ENCODE measurements around the gene ADAP1.
A peak's percentile ranks its signal among the peaks of the same experiment; 100 is the strongest.

Gene ADAP1

DNA sequence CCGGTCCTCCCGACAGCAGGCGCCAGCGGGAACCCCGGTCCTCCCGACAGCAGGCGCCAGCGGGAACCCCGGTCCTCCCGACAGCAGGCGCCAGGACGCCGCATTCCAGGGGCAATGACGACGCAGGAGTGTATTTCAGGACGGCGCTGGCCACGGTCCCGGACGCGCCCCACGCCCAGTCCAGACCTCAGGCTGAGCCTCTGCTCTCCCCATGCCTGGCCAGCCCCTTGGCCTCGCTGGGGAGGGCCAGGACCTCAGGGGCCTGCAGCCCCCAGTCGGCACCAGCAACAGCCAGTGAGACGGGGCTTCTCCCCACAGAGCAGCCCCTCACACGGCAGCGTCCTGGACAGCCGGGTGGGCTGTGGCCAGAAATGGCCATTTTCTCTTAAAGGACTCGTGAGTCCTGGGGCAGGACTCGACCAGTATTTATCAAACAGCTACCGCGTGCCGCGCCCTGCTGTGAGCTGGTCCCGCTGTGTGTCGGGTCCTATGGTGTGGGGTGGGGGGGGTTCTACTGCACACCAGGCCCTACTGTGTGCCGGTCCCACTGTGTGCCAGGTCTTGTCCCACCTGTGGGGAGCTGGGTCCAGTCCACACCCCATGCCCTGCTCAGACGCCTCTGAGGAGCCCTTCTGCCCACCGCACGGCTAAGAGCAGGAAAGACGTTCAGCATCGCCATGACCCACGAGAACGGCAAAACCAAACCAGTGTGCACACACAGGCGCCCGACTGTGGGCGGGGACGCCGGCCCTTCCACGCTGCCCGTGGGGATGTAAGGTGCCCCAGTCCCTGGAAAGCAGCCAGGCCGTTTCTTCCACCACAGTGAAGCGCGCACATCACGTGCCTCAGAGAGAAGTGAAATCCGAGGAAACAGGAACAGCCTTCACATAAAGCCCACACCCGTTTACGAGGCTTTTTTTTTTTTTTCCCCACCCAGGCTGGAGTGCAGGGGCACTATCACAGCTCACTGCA lies 44.8 kb downstream of the ADAP1 start:
- peak; percentile 51 for DNase-seq
- ATAC-seq = peak; percentile 17

DNA sequence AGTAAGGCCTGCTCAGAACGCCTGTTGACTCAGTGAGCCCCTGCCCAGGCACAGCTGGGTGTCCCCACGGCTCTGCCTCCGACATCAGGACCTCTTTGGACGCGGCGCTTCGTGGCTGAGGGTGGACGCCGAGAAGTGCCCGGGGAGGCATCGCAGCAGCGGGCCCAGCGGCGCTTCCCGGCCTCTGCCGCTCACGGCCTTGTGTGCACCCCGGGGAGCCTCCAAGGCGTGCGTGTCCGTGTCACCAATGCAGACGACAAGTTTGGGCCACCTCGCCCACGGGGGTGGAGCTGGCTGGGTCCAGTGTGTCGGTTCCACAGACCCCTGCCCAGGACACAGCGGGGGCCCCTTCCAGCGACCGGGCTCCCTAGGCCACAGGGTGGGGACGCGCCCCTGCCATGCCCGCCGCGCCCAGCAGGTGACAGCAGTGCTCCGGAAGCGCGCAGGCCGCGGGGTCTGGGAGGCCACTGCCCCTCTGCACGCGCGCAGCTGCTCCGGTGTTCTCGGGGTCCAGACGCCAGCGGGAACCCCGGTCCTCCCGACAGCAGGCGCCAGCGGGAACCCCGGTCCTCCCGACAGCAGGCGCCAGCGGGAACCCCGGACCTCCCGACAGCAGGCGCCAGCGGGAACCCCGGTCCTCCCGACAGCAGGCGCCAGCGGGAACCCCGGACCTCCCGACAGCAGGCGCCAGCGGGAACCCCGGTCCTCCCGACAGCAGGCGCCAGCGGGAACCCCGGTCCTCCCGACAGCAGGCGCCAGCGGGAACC lies 45.7 kb downstream of the ADAP1 start:
- ATAC-seq (peak; percentile 83), DNase-seq (peak; percentile 88)

DNA sequence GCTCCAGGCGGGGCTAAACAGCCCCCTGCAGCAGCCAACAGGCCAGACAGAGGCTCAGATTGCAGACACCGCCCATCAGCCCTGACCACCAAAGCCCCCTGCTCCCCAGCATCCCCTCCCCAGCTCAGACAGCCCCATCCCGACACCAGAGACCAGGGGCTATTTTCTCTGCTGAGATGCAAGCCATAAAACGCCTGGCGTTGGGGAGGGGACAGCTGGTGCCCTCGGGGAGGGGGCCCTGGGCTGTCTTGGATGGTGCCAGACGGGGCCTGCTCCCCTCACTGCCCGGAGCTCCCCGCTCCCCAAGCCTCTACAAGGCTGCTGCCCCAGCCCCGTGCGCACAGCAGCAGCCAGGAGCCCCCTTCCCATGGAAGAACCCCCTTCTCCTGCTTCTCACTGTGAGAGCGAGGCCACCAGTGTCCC lies 46.3 kb downstream of the ADAP1 start:
- ATAC-seq = no peak

DNA sequence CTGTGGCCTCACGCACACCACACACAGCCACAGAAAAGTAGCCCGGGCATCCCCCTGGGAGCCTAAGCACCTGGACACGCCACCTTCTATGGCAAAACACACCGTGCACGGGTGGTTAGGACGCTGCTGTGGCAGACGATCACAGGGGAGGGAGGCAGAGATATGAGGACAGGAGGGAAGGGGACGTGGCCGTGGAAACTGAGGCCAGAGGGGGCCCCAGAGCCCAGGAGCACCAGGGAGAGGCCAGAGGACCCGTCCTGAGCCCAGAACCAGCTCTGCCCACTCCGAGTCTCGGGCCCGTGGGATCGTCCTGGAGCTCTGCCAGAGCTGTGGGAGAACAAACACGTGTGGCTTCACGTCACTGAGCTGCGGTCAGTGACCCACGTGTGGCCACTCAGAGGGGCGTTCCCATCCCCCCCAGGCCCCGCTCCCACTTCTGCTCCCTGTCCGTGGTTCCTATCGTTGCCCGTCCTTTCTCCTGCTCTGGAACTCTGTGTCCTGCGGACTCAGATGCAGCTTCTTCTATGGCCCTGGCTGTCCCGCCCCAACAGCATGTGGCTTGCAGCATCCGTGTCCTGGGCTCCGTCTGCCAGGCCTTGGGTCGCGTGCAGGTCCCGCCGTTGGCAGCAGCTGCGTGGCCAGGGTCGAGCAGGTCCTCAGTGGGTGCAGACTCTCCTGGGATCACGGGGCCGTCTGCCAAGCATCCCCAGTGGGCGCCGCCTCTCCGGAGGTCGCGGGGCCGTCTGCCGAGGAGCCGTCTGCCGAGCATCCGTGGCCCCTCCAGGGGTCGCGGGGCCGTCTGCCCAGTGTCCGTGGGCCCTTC lies 47.1 kb downstream of the ADAP1 start:
- no peak for ATAC-seq
- no peak for DNase-seq

More for the DNA sequence above, 46.3 kb downstream of the ADAP1 start:
- no peak for DNase-seq

DNA sequence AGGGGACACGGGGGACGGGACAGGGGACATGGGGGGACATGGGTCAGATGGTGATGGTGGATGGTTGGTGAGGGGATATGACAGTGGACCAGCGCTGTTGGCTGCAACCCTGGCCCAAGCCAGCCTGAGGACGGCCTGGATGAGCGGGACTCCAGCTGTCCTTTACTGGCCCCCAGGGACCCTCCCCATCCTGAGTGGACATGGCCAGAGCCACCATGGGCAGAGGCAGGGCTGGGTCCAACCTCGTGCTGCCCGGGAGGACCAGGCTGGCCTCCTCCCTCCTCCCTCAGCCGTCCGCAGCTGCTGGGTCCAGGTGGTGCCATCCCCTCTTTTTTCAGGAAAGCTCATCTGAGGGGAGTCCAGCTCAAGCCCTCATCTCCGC lies 47.7 kb downstream of the ADAP1 start:
- ATAC-seq (no peak), DNase-seq (no peak)

DNA sequence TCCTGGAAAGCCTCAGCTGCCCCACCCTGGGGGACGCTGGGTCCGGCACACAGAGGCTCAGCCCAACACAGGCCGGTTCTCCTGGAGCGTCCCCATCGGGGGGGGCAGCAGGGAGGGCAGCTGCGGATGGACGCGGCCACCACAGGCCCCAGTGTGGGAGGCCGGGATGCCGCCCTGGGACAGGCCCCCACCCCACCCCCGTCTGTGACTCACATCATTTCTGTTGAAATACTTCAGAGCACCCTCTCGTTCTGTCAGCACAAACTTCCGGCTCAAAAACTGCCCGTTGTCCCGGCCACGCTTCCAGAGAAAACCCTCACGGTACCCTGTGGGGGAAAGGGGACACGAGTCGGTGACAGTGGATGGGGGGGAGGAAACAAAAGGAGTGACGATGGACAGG lies 49.6 kb downstream of the ADAP1 start:
- ATAC-seq (no peak), DNase-seq (no peak)

DNA sequence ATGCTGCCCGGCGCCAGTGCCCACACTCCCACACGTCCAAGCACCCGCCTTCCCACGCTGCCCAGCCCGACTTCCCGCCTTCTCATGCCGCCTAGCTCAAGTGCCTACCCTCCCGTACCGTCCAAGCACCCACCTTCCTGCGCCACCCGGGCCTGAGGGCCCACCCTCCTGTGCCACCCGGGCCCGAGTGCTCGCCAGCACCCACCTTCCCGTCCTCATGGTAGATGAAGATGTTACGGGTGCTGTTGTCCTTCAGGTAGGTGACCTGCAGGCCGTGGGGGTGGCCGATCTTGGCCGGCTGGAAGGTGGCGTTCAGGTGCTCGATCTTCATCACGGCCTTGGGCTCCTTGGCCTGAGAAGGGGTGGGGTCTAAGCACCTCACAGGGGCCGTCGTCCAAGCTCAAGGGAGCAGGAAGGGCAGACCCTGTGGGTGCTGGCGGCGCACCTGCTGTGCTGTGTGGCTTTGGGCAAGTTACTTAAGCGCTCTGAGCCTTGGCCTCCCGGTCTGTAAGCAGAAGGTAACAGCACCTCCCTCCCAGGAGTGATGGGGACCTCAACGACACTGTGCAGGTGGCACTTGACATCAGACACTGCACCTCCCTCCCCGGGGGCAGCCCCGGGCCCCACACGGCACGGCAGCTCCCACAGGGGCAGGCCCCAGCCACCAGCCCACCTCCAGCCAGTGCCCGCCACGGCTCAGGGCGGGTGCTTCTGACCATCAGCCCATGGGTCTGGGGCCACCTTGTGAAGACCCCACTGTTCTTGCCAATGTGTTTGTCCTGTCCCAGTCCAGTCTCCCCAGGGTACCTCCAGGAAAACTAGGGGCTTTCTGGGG lies 50.3 kb downstream of the ADAP1 start:
- no peak for ATAC-seq
- no peak for DNase-seq

DNA sequence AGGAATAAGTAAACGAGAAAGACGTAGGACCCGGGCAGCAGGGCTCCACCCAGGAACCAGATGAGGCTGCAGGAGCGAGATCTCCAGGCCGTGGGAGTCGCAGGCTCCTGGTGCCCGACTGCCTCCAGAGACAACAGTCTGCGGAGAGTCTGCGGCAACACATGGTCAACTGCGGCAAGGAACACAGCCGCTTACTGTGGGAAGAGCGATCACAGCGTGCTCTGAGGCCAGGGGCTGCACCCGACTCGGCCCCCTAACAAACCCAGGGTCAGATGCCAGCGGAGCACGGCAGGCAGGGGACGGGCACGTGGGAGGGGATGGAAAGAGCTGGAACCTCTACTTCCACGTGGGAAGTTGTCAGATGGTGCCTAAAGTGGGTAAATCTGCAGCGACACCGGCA lies 51.5 kb downstream of the ADAP1 start:
- ATAC-seq (no peak), DNase-seq (no peak)

DNA sequence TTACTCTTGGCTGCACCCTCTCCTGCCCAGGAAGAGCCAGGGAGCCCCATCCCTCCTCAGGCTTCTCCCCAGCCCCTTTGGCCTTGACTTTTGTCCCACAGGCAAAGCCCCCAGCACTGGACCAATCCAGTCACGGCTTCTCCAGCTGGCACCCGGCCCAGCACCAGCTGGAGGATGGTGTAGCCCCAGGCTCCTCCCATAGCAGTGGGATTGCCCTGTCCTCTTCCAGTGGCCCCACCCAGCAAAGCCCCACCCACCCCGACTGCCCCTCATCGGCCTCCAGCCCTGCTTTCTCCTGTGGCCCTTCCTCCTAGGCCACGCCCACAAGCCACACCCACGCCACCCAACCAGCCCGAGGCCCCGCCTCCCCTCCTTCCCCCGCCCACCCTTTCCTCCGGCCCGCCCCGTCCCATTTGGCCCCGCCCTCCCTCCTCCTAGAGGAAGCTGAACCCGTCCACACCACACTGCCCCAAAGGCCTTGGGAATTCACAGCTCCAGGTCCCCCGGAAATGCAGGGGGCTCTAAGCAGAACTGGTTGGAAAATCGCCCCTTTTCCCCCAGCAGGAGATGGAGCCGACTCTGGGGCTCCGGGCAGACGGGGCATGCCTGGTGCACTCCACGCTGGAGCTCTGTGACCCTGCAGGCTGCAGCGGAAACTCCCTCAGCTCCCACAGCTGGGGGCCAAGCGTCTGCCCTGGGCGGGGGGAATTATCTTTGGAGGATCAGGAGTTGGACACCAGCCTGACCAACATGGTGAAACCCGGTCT lies 52.9 kb downstream of the ADAP1 start:
- DNase-seq = peak; percentile 76
- no peak for ATAC-seq

DNA sequence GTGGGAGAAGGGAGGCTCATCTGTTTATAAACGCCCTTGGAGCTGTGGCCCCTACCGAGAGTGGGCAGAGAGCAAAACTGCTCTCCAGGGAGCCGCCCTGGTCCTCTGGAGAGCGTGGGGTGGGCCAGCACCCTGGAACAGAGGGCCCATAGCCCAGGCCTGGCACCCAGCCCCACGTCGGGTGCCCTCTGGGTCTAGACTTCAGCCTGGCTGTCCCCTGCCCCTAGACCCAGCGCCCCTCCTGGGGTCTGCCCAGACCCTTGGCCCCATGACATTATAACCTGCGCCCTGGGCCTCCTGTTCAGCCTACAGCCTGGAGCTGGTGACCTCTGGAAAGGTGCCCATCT lies 53.5 kb downstream of the ADAP1 start:
- no peak for ATAC-seq
- DNase-seq = no peak

DNA sequence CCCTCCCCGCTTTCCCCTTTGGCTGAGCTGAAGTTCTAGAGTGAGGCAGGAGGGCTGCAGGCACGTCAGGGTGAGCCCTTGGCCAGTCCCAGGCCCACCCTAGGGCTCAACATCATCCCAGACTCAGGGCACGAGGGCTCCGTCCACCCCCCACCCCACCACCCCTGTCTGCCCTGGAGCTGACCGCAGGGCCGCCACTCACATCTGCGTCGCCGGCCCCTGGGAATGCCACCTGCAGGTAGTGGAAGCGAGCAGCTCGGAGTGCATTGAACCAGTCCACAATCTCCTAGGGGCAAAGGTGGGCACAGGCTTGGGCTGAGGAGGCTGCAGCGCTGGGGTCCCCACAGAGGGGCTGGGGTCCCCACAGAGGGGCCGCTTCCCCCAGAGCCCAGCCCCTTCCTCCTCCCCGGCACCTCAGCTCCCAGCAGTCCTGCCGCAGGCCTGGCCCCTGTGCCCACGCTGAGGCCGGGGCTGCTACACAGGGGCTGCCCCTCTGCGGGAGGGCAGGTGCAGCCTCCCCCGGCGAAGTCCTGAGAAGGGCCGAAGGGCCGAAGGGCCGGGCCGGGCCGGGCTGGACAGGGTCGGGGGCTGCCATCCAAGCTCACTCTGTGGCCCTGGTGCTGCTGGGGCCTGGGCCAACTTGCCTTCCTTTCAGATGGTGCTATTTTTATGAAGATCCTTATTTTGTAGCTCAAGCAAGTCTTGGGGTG lies 54.0 kb downstream of the ADAP1 start:
- DNase-seq = no peak
- no peak for ATAC-seq

DNA sequence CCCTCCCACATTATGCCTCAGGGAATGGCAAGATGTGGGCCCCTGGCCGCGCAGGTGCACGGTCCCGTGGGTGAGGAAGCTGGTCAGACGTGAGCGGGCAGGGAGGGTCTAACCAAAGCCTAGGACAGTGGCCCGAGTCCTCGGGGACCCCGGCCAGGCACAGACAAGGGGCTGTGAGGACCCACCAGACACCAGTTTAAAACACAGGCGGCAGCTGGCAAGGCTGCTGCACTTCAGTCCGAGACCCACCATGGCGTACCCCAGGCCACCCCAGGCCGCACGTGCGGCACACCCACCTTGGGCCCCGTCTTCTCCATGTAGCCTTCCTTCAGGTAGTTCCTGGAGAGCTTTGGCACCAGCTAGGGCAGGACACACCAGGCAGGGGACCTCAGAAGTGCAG lies 54.7 kb downstream of the ADAP1 start:
- no peak for ATAC-seq
- no peak for DNase-seq

DNA sequence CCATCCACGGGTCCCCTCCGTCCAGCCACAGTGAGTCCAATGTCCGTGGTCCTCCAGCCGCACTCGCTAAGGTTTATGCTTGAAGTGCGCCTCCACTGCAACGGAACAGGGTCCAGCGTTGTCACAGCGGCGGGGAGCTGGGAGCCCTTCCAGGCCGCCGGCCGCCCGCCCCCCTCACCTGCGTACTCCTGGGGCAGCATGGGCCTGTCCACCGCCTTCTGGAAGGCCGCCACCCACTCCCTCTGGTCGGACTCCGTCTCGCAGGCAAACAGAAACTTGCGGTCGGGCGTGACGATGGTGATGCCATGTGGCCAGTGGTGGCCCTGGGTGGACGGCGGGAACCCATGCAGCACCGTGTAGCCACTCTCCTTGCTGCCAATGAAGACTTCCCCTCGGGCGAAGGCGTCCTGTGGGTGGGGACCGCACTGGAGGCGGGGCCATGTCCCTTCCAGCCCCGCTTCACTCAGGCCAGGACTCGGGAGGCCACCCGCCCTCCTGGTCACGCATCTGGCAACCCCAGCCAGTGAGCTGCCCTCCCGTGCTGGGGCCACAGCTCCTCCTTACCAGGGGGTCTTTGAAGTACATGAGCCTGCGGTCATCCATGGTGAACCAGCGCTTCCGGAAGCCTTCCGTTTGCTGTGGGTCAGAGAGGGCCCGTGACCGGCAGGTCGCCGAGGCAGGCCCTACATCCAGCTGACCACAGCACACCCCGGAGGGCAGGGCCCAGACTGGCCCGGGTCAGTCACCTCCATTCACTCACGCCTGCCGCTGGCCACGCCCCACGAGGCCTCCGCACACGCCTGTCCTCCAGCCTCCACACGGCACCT lies 55.4 kb downstream of the ADAP1 start:
- DNase-seq (no peak), ATAC-seq (no peak)

DNA sequence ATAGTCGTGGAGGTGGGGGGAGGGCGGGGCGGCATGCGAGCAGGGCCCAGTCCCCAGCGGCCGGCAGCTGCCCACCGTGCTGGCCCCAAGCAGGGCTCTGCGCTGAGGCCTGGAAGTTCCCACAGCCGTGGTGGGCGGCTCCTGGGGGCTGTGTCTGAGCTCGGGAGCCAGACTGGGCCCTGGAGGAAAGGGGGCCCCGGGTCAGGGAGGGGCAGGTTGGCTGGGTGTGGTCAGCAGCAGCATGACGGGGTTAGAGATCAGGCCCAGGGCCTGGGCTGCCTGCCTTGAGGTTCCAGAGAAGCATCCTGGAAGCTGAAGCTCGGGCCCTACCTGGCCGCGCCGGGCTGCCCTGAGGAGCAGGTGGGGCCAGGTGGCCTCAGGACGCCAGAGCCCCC lies 56.0 kb downstream of the ADAP1 start:
- DNase-seq (no peak), ATAC-seq (no peak)

DNA sequence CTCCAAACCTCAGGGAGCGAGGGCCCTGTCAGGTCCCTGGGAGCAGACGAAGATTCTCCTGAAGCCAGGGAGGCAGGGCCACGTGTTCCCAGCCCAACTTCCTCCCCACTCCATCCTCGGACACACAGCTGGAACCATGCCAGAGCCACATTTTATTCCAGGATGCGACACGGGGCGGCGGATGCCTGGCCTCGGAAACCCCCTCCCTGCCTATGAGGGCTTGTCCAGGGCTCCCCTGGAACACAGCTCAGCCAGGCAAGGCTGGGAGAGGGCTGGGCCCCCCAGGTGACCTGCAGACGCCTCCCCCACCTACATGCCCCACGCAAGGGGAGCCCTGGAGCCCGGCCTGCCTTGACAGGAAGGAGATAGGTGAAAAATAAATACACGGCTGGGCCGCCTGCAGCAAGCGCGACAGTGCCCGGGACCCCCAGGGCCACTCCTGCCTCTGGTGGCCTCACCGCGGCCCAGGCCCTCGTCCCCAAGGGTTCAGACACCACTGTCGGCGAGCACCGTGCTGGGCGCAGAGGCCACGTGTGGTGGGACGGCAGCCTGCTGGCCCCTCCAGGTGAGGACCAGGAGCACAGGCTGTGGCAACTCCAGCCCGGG lies 56.6 kb downstream of the ADAP1 start:
- DNase-seq (no peak), ATAC-seq (no peak)

DNA sequence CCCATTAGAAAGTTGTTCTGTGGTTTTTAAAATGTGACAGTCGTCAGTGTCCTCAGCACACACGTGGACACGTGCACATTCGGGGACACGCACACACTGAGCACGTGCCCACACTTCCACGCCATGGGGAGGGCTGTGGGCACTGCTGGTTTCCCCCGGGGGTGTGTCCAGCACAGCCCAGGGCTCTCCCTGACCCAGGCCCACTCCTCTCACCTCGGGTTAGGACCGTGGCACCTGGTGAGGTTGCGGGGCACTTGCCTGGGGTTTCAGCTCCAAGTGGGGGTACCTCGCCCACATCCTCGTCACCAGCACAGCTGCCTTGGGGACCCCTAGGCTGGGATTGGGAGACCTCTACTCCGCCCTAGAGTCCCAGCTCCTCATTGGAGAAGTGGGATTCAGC lies 57.4 kb downstream of the ADAP1 start:
- DNase-seq (no peak), ATAC-seq (no peak)

DNA sequence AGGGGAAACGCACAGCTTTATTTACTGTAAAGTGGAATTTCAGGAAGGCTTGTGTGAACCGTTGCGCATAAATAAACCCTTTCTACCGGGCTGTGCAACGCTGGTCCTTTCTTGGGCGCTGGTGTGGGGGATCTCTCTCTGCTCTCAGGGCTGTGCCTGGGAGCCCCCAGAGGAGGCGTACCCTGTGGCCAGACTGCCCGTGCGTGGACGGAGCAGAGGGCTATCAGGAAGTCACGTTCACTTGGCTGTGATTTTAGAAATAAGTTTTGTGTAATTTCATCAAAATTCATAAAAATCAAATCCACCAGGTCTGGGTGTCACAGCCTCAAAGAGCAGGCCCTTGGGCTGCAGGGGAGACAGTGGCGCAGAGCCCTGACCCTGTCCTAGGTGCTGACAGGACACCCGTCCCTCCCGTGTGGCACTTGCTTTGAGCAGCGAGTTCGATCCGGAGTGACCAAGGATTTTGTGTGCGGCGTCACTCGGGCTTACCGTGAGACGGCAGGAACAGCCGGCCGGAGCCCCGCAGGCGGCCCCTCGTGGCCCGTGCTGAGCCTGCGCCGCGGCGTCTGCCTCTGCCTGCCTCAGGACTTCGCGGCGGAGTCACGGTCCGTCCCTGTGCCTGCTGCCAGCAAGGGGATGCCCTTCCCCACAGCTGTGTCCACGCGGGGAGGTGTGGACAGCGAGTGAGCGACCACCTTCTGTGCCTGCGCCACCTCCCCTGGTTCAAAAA lies 58.0 kb downstream of the ADAP1 start:
- ATAC-seq (no peak), DNase-seq (no peak)

DNA sequence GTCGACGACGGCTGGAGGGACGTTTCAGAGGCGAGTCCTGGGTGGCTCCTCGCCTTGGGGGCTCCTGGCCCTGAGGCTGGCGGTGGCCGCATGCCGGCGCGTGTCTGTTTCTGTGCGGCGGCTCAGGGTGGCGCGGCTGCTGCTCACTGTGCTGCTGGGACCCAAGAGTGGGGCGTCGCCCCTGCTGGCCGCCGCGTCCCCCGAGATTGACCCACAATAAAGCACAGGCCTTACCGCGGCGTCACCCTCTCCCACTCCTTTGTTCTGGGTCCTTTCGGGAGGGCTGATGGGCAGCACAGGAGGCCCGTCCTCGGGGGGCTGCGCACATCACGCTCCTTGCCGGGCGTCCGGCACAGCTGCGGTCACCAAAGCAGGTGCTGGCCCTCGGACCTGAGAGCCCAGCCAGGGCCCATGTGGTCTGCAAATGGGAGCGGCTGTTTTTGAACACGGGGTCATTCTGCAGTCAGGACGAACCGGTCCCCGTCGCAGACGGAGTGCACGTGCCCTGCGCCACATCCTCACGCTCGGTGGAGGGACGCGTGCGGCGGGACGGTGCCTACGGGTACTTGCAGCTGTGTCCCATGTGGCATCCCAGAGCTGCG lies 58.9 kb downstream of the ADAP1 start:
- ATAC-seq = no peak

More for the DNA sequence above, 58.9 kb downstream of the ADAP1 start:
- no peak for DNase-seq

Data from stimulated activated naive CD8-positive, alpha-beta T cell treated with anti-CD3 and anti-CD28 coated beads, Interleukin-15, Interleukin-2, amounts not matched to agents 100 U/mL and 50 U/mL, for 24 hours (primary cell).